Middle frontal gyrus (tissue), 1 donor: ENCODE measurements around the gene HTR1E.
"Not testable (repeated sequence)": the region's sequence is repeated elsewhere in the genome, so short reads cannot be mapped to it uniquely, and the experiment has no call there.

Source experiments
- DNase-seq: peaks from one replicate; pipeline ENCODE4 v3.0.0-alpha.2; 2015; ENCODE audit warnings: low spot score; ENCODE audit errors: extremely low spot score

The HTR1E gene

DNA sequence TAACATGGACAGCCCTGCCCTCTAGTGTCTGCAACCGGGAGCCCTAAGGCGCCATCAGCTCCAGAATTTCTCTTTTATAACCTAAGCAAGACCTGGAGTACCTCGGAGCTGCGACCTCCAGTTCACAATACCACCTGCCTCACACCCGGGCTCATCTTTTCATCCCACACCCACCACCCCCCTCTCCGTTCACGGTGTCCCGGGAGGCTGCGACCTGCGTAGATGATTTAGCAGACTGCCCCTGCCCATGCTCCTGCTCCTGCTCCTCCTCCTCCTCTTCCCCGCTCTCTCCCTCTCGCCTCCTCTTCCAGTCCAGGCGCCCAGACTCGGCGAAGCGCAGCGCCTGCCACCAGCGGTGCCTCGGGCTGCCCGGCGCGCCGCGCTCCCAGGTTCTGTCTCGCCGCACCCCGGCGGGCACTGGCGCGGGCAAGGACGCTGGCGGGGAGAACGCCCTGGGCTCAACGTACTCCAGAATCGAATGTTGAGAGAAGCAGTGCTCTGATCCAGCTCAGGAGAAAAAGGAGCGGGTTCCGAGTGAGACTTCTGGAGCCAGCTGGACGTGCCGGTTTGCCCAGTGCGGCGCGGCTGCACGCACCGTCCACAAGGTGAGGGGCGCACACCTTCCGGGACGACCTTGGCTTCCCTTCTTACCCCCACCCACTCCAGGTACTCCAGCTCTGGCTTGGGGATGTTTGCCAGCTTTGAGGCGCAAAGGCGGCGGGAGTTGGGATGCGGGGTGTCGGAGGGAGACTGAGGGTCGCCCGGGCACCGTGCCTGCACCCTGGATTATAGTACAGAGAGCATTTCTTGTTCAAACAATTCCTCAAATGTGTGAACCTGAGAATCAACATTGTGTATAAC, at the start of gene HTR1E:
Gene HTR1E (plus strand): TSS at position 310 of the 861 bp plus-strand sequence. CDS start 77,807 bp downstream, outside the sequence.
- peak; percentile 39 for DNase-seq

- DNase-seq = no peak
Measured at GRCh38 chr6:86888301-86888700, 49.0 kb upstream of the HTR1E start.

GRCh38 chr6:86897265-86897664, 40.1 kb upstream of the HTR1E start:
- DNase-seq = not testable (repeated sequence)

GRCh38 chr6:86913795-86914194, 23.5 kb upstream of the HTR1E start:
- DNase-seq = no peak

DNA sequence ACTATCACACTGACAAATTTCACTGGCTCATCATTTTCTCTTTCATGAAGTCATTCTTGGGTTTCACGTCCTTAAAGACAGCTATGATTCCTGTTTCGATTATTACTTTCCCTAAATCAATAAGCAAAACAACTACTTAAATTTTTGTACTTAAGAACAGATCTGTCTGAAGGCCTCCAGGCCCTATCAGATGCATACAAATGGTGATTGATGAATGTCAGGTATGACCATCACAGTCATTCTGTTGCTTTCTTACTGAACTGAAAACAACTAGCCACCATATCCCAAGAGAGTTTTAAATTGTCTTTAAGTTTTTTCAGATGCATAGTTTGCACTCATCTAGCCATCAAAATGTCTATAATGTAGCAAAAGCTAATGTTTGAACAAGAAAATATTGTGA, 20.9 kb upstream of the HTR1E start:
- no peak for DNase-seq

DNA sequence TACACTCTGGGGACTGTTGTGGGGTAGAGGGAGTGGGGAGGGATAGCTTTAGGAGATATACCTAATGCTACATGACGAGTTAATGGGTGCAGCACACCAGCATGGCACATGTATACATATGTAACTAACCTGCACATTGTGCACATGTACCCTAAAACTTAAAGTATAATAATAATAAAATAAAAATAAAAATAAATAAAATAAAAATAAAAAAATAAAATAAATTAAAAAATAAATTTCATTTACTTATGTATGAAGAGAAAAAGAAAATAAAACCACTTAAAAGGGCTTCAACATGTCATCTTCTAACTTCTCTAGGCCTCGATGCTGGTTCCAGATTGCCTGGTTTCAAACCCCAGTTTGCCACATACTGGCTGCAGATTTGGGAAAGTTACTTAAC, 10.2 kb upstream of the HTR1E start:
- DNase-seq = not testable (repeated sequence)

DNA sequence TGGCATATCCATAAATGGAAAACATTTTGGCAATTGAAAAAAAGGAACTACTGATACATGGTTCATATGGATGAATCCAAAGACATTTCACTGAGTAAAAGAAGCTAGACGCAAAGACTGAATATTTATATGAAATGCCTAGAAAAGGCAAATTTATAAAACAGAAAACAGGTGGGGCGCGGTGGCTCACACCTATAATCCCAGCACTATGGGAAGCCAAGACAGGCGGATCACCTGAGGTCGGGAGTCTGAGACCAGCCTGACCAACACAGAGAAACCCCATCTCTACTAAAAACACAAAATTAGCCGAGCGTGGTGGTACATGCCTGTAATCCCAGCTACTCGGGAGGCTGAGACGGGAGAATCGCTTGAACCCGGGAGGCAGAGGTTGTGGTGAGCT, 9.5 kb upstream of the HTR1E start:
- DNase-seq = not testable (repeated sequence)

GRCh38 chr6:86934365-86934764, 3.0 kb upstream of the HTR1E start:
- no peak for DNase-seq

DNA sequence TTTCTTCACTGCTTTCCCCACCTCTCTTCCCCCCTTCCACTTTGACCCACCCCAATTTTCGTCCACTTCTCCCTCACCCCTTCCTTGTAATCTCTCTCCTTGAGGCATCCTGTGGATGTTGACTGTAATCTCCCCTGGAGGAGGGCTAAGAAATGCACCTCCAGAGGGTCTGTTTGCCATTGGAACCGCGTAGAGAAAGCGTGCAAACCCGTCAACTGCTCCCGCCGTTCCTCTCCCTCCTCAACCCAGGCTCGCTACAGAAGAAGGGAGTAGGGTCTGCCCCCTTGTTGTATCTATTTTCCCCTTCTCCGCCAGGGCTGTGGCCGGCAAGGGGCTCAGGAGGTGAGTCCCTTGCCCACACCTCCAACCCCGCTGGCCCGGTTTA, 502 bp upstream of the HTR1E start:
- DNase-seq = no peak

DNA sequence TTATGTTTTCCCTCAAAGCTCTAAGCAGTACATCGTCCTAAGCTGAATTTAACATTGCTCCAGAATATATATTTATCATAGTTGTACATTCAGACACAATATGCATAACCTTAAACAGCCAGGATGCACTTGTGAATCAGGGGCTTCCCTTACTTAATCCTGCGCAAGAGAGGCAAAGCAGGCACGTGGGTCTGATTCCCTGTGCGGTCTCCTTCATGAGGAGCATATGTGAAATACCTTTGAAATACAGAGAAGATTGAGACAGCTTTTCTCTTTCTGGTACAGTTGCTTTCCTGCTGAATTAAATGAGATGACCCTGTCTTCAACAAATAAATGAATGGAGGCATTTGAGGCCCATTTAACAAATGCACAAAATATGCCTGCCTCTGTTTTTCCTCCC, 1.5 kb downstream of the HTR1E start:
- DNase-seq = no peak

- DNase-seq = no peak
Measured at GRCh38 chr6:86941461-86941860, 4.1 kb downstream of the HTR1E start.

DNA sequence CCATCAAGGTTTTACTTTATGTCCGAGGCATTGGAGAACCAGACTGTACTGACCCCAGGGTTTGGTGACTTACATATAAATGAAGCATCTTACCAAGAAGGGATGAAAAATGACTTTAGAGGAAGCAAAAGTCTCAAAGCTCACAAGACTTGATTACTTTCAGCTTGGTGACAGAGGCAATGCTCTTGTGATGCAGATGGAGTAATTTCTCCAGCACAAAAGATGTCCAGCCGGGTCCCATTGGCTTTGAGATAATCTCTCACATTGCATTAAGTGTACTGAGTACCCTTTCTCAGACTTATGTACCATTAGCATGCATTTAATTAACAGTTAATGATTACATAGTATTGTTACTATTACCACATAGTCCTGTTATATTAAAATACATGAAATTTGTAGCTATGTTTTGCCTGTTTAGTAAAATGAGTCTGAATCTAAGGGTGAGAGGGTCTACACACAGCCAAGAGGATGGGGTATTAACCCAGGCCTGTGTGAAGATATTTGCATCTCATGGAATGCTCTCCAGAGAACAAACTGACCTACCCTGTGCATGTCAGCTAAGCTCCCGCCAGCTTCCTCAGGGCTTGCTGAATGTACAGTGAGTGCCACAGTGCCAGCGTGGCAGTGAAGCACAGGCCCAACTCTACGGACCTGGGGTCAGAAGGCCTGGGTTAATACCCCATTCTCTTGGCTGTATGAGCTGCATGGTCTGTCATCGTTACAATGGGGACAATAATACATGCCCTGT, 5.6 kb downstream of the HTR1E start:
- no peak for DNase-seq

DNA sequence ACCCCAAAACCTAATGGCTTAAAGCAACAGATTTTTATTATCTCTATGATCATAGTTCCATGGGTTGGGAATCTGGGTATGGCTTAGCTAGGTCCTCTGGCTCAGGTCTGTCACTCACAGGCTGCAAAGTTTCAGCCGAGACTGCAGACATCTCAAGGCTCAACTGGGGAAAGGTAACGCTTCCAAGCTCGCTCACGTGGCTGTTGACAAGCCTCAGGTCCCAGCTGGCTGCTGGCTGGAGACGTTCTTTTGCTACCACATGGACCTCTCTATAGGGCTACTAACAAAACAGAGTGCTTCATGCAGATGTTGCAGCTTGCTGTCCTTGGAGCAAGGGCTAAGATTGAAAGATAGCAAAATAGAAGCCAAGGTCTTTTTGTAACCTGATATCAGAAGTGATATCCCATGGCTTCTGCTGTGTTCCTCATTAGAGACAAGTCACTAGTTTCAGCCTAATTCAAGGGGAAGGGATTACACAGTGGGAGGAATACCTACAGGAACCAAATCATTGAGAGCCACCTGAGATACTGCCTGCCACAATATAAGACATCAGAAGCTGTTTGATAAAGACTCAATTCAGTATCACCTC, 6.6 kb downstream of the HTR1E start:
- DNase-seq = no peak

DNA sequence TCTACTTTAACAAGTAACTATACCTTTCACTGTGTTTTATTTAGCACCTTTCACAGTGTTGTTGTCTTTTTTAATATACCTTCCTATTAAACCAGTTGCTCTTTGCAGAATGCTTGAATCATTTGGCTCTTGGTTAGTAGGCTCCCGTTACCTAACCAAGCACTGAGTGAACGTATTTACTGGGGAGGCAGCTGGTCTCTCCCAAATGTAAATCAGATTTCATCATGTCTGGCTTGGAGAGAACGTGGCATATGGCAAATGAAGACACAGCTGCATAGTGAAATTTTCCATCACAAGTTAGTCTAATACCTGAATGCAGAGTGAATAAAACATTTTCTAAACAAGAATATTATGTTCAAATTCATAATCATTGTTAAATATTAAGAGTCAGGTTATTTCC, 12.4 kb downstream of the HTR1E start:
- DNase-seq = peak; percentile 32

DNA sequence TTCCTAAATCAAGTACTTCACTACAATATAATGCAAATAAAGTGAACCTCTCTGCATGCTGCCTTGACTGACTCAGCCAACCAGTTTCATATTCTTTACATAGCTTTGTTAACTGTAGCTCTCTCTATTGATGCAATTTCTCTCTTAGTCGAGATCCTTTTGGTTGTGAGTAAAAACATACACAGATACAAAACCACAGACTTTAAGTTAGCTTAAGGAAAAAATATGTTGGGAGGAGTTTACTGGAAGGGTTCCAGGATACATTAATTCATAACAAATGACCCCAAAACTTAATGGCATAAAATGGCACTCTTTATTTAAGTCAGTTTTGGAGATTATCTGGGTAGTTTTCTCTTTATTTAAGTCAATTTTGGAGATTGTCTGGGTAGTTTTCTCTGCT, 15.7 kb downstream of the HTR1E start:
- no peak for DNase-seq

DNA sequence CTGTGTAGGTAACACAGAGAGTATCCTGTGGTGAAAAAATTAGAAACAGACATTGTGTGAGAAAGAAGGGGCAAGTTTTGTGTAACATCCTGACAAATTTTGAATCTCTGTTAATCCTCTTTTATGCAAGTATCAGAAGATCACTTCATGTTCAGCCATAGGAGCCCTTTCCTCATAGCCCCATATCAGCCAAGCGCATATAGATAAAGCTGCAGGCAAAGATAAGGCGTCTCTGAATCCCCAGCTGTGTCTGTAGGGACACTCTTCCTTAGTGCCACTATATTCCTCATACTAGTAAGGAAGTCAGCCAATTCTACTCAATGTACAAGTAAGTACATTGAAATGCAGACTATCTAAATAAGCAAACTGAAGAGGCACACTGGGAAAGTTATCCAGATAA, 22.3 kb downstream of the HTR1E start:
- DNase-seq = no peak

GRCh38 chr6:86961455-86962200, 24.3 kb downstream of the HTR1E start:
- no peak for DNase-seq

DNA sequence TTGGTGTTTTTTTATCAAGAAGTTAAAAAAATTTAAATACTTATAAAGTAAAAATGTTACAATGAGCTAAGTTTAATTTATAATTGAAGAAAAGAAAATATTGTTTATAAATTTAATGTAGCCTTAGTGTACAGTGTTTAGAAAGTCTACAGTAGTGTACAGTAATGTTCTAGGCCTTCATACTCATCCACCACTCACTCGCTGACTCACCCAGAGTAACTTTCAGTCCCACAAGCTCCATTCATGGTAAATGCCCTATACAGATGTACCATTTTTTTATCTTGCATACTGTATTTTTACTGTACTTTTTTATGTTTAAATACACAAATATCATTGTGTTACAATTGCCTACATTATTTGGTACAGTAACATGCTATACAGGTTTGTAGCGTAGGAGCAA, 26.0 kb downstream of the HTR1E start:
- no peak for DNase-seq

DNA sequence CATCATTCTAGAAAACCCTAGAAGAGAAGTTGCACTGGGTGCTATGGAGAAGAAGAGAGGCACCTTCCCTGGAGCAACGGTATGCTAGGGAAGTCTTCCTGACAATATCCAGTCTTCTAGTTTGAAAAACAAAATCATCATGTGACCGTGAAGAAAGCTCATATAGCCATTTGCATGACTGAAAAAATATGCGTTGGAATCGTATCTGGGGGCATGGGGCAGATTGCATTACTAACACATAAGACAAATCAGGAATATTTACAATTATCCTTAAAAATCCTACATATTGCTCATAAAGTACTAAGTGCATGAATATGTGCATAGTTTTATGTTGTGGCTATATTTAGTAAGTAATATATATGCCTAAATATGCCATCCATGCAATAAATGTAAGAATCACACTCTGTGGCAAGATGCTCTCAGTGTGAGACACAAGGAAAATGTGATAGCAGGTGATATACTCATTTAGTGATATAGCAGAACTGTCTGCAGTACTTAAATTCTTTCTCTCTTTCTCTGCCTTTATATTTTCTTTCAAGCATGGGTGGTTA, 26.8 kb downstream of the HTR1E start:
- DNase-seq = no peak

- no peak for DNase-seq
Measured at GRCh38 chr6:86966271-86966670, 28.9 kb downstream of the HTR1E start.

- DNase-seq = no peak
Measured at GRCh38 chr6:86969573-86969972, 32.2 kb downstream of the HTR1E start.
